Neural cell (in vitro differentiated cells): ENCODE results near the gene FAM187B.

ENCODE experiments used
- CTCF ChIP-seq: fragments of 450-650 bp; IDR thresholded peaks from 2 replicates; pipeline ENCODE4 v1.5.1; 2014; ENCODE audit warnings: antibody characterized with exemption, mild to moderate bottlenecking, moderate library complexity; ENCODE audit not compliant: poor library complexity, severe bottlenecking
- EZH2 ChIP-seq: fragments of 200-600, 300-800 bp; shearing (Covaris generic), sonication (generic); IDR thresholded peaks from 2 replicates; pipeline ENCODE4 v1.6.1; 2014; ENCODE audit warnings: antibody characterized with exemption, low read length, borderline replicate concordance, mild to moderate bottlenecking; ENCODE audit not compliant: insufficient read depth, poor library complexity, severe bottlenecking
- POLR2AphosphoS5 ChIP-seq: IDR thresholded peaks from 2 replicates; pipeline ENCODE4 v1.6.1; 2012
- RAD21 ChIP-seq: fragments of 450-650 bp; conservative IDR thresholded peaks from 2 replicates; pipeline ENCODE4 v1.6.1; 2014; ENCODE audit warnings: antibody characterized with exemption, mild to moderate bottlenecking, moderate library complexity
- TF ChIP-seq, protein P1 (sequence below): IDR thresholded peaks from 2 replicates; pipeline ENCODE4 v1.6.1; 2012; ENCODE audit warnings: borderline replicate concordance

DNA sequence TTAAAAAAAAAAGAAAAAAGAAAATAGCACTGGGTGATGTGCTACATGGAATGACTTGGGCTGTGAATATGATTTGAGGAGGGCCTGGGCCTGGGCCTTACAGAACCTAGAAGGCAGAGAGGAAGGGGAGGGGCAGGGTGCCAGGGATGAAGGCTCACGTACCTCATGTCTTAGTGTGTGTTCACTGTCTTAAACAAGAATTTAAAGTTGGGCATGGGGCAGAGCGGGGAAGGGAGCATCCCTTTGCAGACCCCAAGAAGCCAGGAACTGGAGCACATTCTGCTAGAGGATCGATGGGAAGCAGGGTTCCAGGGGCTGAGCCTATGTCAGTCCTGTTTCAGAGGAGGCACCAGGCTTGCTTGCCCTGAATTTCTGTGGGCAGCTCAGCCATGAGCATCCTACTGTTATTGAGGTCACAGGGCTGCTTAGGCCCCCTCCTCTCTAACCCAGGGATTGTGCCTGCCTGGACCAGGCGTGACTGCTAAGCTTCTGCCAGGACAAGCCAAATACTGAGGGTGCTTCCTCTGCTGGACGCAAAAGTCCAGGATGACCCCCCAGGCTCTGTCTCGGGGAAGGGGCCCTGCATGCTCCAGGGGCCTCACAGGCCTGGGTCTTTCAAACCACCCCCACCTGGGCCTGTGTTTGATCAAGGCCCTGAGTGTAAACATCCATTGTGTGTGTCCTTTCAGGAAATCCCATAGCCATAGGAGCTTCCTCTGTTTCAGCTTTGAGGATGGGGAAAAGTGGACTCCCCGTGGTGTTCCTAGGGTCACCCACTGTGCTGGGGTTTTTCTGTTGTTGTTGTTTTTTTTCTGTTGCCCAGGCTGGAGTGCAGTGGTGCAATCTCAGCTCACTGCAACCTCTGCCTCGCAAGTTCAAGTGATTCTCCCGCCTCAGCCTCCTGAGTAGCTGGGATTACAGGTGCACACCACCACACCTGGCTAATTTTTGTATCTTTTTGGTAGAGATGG is 25.1 kb upstream of the FAM187B start:
- TF ChIP-seq CTCF (no peak), EZH2 (no peak), POLR2AphosphoS5 (no peak), RAD21 (no peak)
- TF ChIP-seq, protein P1, sequence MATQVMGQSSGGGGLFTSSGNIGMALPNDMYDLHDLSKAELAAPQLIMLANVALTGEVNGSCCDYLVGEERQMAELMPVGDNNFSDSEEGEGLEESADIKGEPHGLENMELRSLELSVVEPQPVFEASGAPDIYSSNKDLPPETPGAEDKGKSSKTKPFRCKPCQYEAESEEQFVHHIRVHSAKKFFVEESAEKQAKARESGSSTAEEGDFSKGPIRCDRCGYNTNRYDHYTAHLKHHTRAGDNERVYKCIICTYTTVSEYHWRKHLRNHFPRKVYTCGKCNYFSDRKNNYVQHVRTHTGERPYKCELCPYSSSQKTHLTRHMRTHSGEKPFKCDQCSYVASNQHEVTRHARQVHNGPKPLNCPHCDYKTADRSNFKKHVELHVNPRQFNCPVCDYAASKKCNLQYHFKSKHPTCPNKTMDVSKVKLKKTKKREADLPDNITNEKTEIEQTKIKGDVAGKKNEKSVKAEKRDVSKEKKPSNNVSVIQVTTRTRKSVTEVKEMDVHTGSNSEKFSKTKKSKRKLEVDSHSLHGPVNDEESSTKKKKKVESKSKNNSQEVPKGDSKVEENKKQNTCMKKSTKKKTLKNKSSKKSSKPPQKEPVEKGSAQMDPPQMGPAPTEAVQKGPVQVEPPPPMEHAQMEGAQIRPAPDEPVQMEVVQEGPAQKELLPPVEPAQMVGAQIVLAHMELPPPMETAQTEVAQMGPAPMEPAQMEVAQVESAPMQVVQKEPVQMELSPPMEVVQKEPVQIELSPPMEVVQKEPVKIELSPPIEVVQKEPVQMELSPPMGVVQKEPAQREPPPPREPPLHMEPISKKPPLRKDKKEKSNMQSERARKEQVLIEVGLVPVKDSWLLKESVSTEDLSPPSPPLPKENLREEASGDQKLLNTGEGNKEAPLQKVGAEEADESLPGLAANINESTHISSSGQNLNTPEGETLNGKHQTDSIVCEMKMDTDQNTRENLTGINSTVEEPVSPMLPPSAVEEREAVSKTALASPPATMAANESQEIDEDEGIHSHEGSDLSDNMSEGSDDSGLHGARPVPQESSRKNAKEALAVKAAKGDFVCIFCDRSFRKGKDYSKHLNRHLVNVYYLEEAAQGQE: no peak
